ENCODE results near the gene KLHDC4. TPM values are rescaled to one million over a fixed set of nuclear protein-coding genes. Genes with fewer than 3 reads are reported as not detected.
A peak's percentile ranks its signal among the peaks of the same experiment; 100 is the strongest.

KLHDC4 gene
- total and polyA plus RNA-seq, 9 of the 15 experiments (the other 6 are each of a cell fraction or from before 2014, with no cell fraction given) = 1.3 to 68.1 (median 32.8) TPM

DNA sequence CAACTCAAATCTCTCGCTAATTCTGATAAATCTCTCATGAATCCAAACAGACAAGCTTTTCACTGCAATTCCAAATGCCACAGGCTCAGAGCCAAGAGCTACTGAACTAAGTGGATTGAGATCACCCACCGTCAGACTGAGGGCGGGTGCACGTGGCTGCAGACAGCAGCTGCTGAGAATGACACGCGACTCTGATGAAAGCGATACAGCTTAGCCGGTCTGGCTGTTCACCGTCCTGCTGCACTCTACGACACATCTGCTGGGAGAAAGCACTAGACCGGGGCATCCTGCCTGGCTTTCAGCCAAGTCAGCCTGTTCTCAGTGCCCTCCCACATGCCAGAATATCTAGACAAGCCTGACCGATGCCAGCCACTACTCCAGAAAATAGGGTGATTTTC is 42.6 kb downstream of the KLHDC4 start (continued):
- TF ChIP-seq, protein P1, sequence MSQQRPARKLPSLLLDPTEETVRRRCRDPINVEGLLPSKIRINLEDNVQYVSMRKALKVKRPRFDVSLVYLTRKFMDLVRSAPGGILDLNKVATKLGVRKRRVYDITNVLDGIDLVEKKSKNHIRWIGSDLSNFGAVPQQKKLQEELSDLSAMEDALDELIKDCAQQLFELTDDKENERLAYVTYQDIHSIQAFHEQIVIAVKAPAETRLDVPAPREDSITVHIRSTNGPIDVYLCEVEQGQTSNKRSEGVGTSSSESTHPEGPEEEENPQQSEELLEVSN (IDR thresholded peaks at IDR 0.05; ENCODE audit: borderline replicate concordance in 1 of 2, extremely low read depth in 1 of 2, insufficient read depth in 1 of 2, insufficient read length in 1 of 2, low read depth in 1 of 2, low read length in 1 of 2, poor library complexity in 1 of 2, severe bottlenecking in 1 of 2) = peak; percentile 49 to 67
- peak; percentile 38; the same call in 1 of the 2 replicates for TF ChIP-seq CREM (IDR thresholded peaks at IDR 0.05; ENCODE audit: low read depth)
- TF ChIP-seq CBX3 (IDR thresholded peaks at IDR 0.05; ENCODE audit: borderline replicate concordance in 1 of 2, low read length in 2 of 2) = no peak
- TF ChIP-seq, protein P2, sequence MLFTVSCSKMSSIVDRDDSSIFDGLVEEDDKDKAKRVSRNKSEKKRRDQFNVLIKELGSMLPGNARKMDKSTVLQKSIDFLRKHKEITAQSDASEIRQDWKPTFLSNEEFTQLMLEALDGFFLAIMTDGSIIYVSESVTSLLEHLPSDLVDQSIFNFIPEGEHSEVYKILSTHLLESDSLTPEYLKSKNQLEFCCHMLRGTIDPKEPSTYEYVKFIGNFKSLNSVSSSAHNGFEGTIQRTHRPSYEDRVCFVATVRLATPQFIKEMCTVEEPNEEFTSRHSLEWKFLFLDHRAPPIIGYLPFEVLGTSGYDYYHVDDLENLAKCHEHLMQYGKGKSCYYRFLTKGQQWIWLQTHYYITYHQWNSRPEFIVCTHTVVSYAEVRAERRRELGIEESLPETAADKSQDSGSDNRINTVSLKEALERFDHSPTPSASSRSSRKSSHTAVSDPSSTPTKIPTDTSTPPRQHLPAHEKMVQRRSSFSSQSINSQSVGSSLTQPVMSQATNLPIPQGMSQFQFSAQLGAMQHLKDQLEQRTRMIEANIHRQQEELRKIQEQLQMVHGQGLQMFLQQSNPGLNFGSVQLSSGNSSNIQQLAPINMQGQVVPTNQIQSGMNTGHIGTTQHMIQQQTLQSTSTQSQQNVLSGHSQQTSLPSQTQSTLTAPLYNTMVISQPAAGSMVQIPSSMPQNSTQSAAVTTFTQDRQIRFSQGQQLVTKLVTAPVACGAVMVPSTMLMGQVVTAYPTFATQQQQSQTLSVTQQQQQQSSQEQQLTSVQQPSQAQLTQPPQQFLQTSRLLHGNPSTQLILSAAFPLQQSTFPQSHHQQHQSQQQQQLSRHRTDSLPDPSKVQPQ (CRISPR knock-in tag; IDR thresholded peaks at IDR 0.05; ENCODE audit: borderline replicate concordance) = no peak
- TF ChIP-seq DACH1 (IDR thresholded peaks at IDR 0.05; ENCODE audit: partially characterized antibody) = peak; percentile 24
- TF ChIP-seq, protein P3, sequence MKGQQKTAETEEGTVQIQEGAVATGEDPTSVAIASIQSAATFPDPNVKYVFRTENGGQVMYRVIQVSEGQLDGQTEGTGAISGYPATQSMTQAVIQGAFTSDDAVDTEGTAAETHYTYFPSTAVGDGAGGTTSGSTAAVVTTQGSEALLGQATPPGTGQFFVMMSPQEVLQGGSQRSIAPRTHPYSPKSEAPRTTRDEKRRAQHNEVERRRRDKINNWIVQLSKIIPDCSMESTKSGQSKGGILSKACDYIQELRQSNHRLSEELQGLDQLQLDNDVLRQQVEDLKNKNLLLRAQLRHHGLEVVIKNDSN (CRISPR knock-in tag; IDR thresholded peaks at IDR 0.05) = peak; percentile 16; the same call in 1 of the 2 replicates
- TF ChIP-seq, protein P4, sequence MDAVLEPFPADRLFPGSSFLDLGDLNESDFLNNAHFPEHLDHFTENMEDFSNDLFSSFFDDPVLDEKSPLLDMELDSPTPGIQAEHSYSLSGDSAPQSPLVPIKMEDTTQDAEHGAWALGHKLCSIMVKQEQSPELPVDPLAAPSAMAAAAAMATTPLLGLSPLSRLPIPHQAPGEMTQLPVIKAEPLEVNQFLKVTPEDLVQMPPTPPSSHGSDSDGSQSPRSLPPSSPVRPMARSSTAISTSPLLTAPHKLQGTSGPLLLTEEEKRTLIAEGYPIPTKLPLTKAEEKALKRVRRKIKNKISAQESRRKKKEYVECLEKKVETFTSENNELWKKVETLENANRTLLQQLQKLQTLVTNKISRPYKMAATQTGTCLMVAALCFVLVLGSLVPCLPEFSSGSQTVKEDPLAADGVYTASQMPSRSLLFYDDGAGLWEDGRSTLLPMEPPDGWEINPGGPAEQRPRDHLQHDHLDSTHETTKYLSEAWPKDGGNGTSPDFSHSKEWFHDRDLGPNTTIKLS (IDR thresholded peaks at IDR 0.05; ENCODE audit: borderline replicate concordance, low read depth) = no peak
- TF ChIP-seq, protein P5, sequence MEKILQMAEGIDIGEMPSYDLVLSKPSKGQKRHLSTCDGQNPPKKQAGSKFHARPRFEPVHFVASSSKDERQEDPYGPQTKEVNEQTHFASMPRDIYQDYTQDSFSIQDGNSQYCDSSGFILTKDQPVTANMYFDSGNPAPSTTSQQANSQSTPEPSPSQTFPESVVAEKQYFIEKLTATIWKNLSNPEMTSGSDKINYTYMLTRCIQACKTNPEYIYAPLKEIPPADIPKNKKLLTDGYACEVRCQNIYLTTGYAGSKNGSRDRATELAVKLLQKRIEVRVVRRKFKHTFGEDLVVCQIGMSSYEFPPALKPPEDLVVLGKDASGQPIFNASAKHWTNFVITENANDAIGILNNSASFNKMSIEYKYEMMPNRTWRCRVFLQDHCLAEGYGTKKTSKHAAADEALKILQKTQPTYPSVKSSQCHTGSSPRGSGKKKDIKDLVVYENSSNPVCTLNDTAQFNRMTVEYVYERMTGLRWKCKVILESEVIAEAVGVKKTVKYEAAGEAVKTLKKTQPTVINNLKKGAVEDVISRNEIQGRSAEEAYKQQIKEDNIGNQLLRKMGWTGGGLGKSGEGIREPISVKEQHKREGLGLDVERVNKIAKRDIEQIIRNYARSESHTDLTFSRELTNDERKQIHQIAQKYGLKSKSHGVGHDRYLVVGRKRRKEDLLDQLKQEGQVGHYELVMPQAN (IDR thresholded peaks at IDR 0.05; ENCODE audit: borderline replicate concordance) = peak; percentile 77
- no peak for TF ChIP-seq ZZZ3 (IDR thresholded peaks at IDR 0.05)
- TF ChIP-seq, protein P6, sequence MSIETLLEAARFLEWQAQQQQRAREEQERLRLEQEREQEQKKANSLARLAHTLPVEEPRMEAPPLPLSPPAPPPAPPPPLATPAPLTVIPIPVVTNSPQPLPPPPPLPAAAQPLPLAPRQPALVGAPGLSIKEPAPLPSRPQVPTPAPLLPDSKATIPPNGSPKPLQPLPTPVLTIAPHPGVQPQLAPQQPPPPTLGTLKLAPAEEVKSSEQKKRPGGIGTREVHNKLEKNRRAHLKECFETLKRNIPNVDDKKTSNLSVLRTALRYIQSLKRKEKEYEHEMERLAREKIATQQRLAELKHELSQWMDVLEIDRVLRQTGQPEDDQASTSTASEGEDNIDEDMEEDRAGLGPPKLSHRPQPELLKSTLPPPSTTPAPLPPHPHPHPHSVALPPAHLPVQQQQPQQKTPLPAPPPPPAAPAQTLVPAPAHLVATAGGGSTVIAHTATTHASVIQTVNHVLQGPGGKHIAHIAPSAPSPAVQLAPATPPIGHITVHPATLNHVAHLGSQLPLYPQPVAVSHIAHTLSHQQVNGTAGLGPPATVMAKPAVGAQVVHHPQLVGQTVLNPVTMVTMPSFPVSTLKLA (conservative IDR thresholded peaks at IDR 0.05) = peak; percentile 86 to 94
- peak; percentile 23; the same call in 1 of the 2 replicates for TF ChIP-seq TCF3 (CRISPR knock-in tag; IDR thresholded peaks at IDR 0.05)
- TF ChIP-seq BCOR (IDR thresholded peaks at IDR 0.05) = 0 out of 2 replicates have a peak, but pooled peaks have one; percentile 7
- peak; percentile 97 for TF ChIP-seq BHLHE40 (IDR thresholded peaks at IDR 0.05; ENCODE audit: low read length)
- TF ChIP-seq, protein P7, sequence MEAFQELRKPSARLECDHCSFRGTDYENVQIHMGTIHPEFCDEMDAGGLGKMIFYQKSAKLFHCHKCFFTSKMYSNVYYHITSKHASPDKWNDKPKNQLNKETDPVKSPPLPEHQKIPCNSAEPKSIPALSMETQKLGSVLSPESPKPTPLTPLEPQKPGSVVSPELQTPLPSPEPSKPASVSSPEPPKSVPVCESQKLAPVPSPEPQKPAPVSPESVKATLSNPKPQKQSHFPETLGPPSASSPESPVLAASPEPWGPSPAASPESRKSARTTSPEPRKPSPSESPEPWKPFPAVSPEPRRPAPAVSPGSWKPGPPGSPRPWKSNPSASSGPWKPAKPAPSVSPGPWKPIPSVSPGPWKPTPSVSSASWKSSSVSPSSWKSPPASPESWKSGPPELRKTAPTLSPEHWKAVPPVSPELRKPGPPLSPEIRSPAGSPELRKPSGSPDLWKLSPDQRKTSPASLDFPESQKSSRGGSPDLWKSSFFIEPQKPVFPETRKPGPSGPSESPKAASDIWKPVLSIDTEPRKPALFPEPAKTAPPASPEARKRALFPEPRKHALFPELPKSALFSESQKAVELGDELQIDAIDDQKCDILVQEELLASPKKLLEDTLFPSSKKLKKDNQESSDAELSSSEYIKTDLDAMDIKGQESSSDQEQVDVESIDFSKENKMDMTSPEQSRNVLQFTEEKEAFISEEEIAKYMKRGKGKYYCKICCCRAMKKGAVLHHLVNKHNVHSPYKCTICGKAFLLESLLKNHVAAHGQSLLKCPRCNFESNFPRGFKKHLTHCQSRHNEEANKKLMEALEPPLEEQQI (IDR thresholded peaks at IDR 0.05) = no peak
